Measurements from ENCODE around the gene TLR9.

The TLR9 gene

GRCh38 chr3:52217409-52217805 lies 8.0 kb downstream of the TLR9 start:
- no peak for DNase-seq (ENCODE audit: low spot score)

- peak; percentile 53 for DNase-seq (ENCODE audit: low spot score)
Observed at GRCh38 chr3:52216585-52217408, 8.6 kb downstream of the TLR9 start.

GRCh38 chr3:52215351-52215750 lies 10.1 kb downstream of the TLR9 start:
- DNase-seq (ENCODE audit: low spot score), result no peak

GRCh38 chr3:52213901-52214300 lies 11.5 kb downstream of the TLR9 start:
- DNase-seq (ENCODE audit: low spot score), result no peak

GRCh38 chr3:52213005-52213404 lies 12.4 kb downstream of the TLR9 start:
- DNase-seq (ENCODE audit: low spot score), result no peak

- DNase-seq (ENCODE audit: low spot score), result no peak
Observed at GRCh38 chr3:52211268-52211891, 14.1 kb downstream of the TLR9 start.

GRCh38 chr3:52210550-52211046 lies 14.8 kb downstream of the TLR9 start:
- DNase-seq (ENCODE audit: low spot score), result no peak

- DNase-seq (ENCODE audit: low spot score), result no peak
Observed at GRCh38 chr3:52210037-52210436, 15.4 kb downstream of the TLR9 start.

GRCh38 chr3:52208556-52208955 lies 16.9 kb downstream of the TLR9 start:
- no peak for DNase-seq (ENCODE audit: low spot score)

- DNase-seq (ENCODE audit: low spot score), result no peak
Observed at GRCh38 chr3:52205727-52206372, 19.6 kb downstream of the TLR9 start.

- no peak for DNase-seq (ENCODE audit: low spot score)
Observed at GRCh38 chr3:52204337-52205073, 20.9 kb downstream of the TLR9 start.

- DNase-seq (ENCODE audit: low spot score), result no peak
Observed at GRCh38 chr3:52203701-52204100, 21.7 kb downstream of the TLR9 start.

GRCh38 chr3:52202384-52203077 lies 22.9 kb downstream of the TLR9 start:
- DNase-seq (ENCODE audit: low spot score), result no peak

GRCh38 chr3:52200981-52201679 lies 24.3 kb downstream of the TLR9 start:
- DNase-seq (ENCODE audit: low spot score), result no peak

- DNase-seq (ENCODE audit: low spot score), result no peak
Observed at GRCh38 chr3:52198643-52199608, 26.5 kb downstream of the TLR9 start.

- DNase-seq (ENCODE audit: low spot score), result peak; percentile 93
Observed at GRCh38 chr3:52197842-52198625, 27.4 kb downstream of the TLR9 start, which contains the start of gene ALAS1. Gene ALAS1, plus strand, starts transcription at chr3:52198160. Its CDS starts 1,082 bp downstream, at chr3:52199242.

- no peak for DNase-seq (ENCODE audit: low spot score)
Observed at GRCh38 chr3:52197499-52197841, 28.0 kb downstream of the TLR9 start.

- no peak for DNase-seq (ENCODE audit: low spot score)
Observed at GRCh38 chr3:52196977-52197376, 28.5 kb downstream of the TLR9 start.

GRCh38 chr3:52195823-52196331 lies 29.6 kb downstream of the TLR9 start:
- no peak for DNase-seq (ENCODE audit: low spot score)

All from activated CD4-positive, alpha-beta T cell treated with anti-CD3 and anti-CD28 coated beads, Interleukin-2, Interleukin-4, amounts not matched to agents 100 ng/mL and 50 ng/mL, durations not matched to agents 16 hours and 8 hours (primary cell).